Activated CD4-positive, alpha-beta T cell treated with anti-CD3 and anti-CD28 coated beads for 36 hours (primary cell): ENCODE data around the gene OR51B6. TPM values are rescaled to one million over a fixed set of nuclear protein-coding genes. Genes with fewer than 3 reads are reported as not detected.

Experiments used
- total RNA-seq, 2 experiments: library from RNA; stranded (reverse); gene quantifications; one replicate each; pipeline ENCODE4 v1.2.3, GENCODE V29; 2021

The OR51B6 gene
- total RNA-seq, 2 experiments from 2014 or later, result not detected

Other genes starting within 250 kb of the OR51B6 start
- not detected for gene OR52A5, start 213.2 kb upstream of the OR51B6 start, total RNA-seq
- gene OR52A1, start 196.8 kb upstream of the OR51B6 start, total RNA-seq, result not detected
- not detected for gene OR51V1, start 150.8 kb upstream of the OR51B6 start, total RNA-seq
- gene HBB, start 124.4 kb upstream of the OR51B6 start, total RNA-seq, result not detected
- not detected for gene HBD, start 117.0 kb upstream of the OR51B6 start, total RNA-seq
- gene HBG1, start 101.7 kb upstream of the OR51B6 start, total RNA-seq, result not detected
- gene HBG2, start 96.7 kb upstream of the OR51B6 start, total RNA-seq, result not detected
- not detected for gene HBE1, start 81.6 kb upstream of the OR51B6 start, total RNA-seq
- not detected for gene OR51B4, start 49.6 kb upstream of the OR51B6 start, total RNA-seq
- not detected for gene OR51B2, start 27.2 kb upstream of the OR51B6 start, total RNA-seq
- not detected for gene OR51B5, start 8.0 kb upstream of the OR51B6 start, total RNA-seq
- not detected for gene OR51M1, start 32.3 kb downstream of the OR51B6 start, total RNA-seq
- gene OR51Q1, start 70.6 kb downstream of the OR51B6 start, total RNA-seq, result not detected
- gene OR51I1, start 90.0 kb downstream of the OR51B6 start, total RNA-seq, result not detected
- not detected for gene OR51I2, start 97.8 kb downstream of the OR51B6 start, total RNA-seq
- gene OR52D1, start 137.2 kb downstream of the OR51B6 start, total RNA-seq, result not detected
- not detected for gene UBQLN3, start 158.4 kb downstream of the OR51B6 start, total RNA-seq
- gene UBQLNL, start 165.2 kb downstream of the OR51B6 start, total RNA-seq, result under 1 TPM; 0.11 to 0.14 TPM
- gene OR52H1, start 197.0 kb downstream of the OR51B6 start, total RNA-seq, result not detected
- gene OR52B6, start 229.4 kb downstream of the OR51B6 start, total RNA-seq, result not detected
- gene TRIM6, start 245.1 kb downstream of the OR51B6 start, total RNA-seq, result under 1 TPM; 0.75 to 0.76 TPM